ENCODE data around the gene NIN.

DNA sequence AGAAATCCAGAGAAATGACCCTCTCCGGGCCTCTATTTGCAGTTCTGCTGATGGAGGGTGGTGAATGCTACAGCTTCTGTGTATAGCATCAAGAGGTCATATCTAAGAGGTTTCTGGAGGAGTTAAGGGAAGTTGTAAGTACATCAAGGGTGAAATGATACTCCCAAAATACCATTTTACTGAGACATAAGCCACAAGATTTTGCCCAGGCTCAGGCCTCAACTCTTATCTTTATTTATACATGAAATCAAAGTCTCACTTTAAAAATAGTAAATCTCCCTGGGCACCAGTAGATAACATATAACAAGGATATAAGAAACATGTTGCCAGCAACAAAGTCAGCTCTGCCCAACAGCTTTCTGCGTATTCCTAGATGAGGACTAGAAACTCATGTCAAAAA lies 40.4 kb downstream of the NIN start:
- TF ChIP-seq TAF1 (IDR thresholded peaks at IDR 0.05; ENCODE audit: borderline replicate concordance, insufficient read depth, low read length), result no peak
- no peak for TF ChIP-seq FOXP2 (optimal IDR thresholded peaks at IDR 0.05; ENCODE audit: borderline replicate concordance, extremely low read depth, extremely low read length, insufficient read depth)
- TF ChIP-seq POLR2AphosphoS5 (IDR thresholded peaks at IDR 0.05; ENCODE audit: low read depth, low read length), result no peak
- TF ChIP-seq, protein P1, sequence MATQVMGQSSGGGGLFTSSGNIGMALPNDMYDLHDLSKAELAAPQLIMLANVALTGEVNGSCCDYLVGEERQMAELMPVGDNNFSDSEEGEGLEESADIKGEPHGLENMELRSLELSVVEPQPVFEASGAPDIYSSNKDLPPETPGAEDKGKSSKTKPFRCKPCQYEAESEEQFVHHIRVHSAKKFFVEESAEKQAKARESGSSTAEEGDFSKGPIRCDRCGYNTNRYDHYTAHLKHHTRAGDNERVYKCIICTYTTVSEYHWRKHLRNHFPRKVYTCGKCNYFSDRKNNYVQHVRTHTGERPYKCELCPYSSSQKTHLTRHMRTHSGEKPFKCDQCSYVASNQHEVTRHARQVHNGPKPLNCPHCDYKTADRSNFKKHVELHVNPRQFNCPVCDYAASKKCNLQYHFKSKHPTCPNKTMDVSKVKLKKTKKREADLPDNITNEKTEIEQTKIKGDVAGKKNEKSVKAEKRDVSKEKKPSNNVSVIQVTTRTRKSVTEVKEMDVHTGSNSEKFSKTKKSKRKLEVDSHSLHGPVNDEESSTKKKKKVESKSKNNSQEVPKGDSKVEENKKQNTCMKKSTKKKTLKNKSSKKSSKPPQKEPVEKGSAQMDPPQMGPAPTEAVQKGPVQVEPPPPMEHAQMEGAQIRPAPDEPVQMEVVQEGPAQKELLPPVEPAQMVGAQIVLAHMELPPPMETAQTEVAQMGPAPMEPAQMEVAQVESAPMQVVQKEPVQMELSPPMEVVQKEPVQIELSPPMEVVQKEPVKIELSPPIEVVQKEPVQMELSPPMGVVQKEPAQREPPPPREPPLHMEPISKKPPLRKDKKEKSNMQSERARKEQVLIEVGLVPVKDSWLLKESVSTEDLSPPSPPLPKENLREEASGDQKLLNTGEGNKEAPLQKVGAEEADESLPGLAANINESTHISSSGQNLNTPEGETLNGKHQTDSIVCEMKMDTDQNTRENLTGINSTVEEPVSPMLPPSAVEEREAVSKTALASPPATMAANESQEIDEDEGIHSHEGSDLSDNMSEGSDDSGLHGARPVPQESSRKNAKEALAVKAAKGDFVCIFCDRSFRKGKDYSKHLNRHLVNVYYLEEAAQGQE (IDR thresholded peaks at IDR 0.05; ENCODE audit: insufficient read depth in 1 of 2, low read depth in 2 of 2, low read length in 2 of 2), result no peak
- no peak for TF ChIP-seq SIN3A (IDR thresholded peaks at IDR 0.05; ENCODE audit: borderline replicate concordance, insufficient read depth, low read length)

Data from PFSK-1 (cell line).